ENCODE measurements around the gene ZNF329.

The ZNF329 gene

DNA sequence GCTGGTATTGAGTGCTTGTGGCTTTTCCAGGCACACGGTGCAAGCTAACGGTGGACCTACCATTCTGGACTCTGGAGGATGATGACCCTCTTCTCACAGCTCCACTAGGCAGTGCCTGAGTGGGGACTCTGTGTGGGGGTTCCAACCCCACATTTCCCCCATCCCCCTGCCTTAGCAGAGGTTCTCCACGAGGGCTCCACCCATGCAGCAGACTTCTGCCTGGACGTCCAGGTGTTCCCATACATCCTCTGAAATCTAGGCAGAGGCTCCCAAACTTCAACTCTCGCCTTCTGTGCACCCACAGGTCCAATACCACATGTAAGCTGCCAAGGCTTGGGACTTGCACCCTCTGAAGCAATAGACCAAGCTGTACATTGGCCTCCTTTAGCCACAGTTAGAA is 27.2 kb downstream of the ZNF329 start:
- H3K9ac ChIP-seq (ENCODE audit: low read depth in 1 of 2, low read length in 2 of 2): no peak overlapping the region
- peaks cover 64 to 75% of the 10 kb centered on the region in 2 donors for H3K9me3 ChIP-seq (ENCODE audit: control insufficient read depth in 2 of 2, low read length in 2 of 2)
- no peak overlapping the region for H3K4me3 ChIP-seq (ENCODE audit: low read length in 2 of 2)
- no peak overlapping the region for H3K27ac ChIP-seq (ENCODE audit: low read depth in 2 of 2, low read length in 2 of 2)
- peaks cover 10% of the 10 kb centered on the region in 2 donors for H3K36me3 ChIP-seq (ENCODE audit: control insufficient read depth in 2 of 2, insufficient read depth in 2 of 2, low read length in 2 of 2)
- no peaks in the 10 kb centered on the region for H3K27me3 ChIP-seq (ENCODE audit: control insufficient read depth in 2 of 2, insufficient read depth in 2 of 2, low read length in 2 of 2)
- no peaks in the 10 kb centered on the region for H3K4me1 ChIP-seq (ENCODE audit: control insufficient read depth in 2 of 2, insufficient read depth in 2 of 2, low read length in 2 of 2)

DNA sequence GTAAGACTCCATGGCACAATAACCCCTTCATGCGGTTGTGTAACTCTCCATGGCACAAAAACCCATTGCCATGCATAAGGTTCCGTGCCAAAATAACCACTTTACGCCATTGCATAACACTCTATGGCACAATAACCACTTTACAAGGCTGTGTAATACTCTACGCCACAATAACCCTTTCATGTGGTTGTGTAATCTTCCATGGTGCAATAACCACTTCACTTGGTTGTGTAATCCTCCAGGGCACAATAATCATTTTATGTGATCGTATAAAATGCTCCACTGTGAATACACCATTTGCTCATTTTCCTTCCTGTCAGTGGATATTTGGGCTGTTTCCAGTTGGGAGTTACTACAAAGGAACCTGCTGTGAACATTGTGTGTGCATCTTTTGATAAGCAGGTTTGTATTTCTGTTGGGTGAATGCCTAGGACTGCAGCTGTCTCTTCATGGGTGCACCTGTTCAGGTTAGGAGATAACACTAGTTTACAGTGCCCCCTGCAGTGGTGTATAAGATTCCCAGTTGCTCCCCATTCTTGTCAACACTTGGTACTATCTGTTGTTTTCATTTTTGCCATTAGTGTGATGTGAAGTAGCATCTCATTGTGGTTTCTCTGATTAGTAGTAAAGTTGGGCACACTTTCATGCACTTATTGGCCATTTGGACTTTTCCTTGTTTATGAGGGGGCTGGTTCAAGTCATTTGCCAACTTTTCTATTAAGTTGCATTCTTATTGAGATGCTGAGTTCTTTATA is 31.4 kb downstream of the ZNF329 start:
- Histone ChIP-seq H3K27ac (ENCODE audit: low read depth in 2 of 2, low read length in 2 of 2) (no peak overlapping the region), H3K9ac (ENCODE audit: low read depth in 1 of 2, low read length in 2 of 2) (no peak overlapping the region), H3K9me3 (ENCODE audit: control insufficient read depth in 2 of 2, low read length in 2 of 2) (peaks cover 43 to 58% of the 10 kb centered on the region in 2 donors), H3K4me3 (ENCODE audit: low read length in 2 of 2) (peak overlapping the region in 1 of 2 donors; percentile 28), H3K36me3 (ENCODE audit: control insufficient read depth in 2 of 2, insufficient read depth in 2 of 2, low read length in 2 of 2) (no peaks in the 10 kb centered on the region), H3K27me3 (ENCODE audit: control insufficient read depth in 2 of 2, insufficient read depth in 2 of 2, low read length in 2 of 2) (no peaks in the 10 kb centered on the region), H3K4me1 (ENCODE audit: control insufficient read depth in 2 of 2, insufficient read depth in 2 of 2, low read length in 2 of 2) (no peaks in the 10 kb centered on the region)

DNA sequence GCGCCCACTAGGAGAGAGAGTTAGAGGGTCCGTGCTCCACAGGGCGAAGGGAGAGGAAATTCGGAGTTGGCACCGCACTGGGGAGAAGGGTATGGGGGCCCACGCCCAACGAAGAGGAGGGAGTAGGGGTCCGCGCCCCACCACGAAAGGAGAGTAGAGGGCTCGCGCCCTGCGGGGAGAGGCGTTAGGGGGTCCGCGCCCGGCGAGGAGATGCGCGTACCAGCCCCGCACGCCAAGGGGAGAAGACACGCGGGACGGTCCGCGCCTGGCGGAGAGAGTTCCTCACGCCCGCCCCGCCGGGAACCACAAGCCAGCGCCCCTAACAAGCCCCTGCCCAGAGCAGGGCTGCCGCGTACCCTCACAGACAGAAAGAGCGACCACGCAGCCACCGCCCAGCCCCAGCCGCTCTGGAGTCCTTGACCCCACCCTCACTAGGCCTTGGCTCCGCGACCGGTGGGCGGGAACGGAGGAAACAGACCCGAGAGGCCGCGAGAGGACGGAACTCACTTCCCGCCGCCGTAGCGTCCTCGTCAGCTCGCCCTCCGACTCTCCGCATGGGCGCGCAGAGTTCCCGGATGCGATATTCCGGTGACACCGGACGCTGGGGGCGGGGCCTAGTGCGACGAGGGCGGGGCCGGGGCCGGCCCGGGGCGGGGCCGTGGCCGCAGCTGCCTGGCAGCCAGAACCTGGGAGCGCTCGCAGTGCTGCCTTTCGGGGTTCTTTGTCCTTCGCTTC is 32.6 kb downstream of the ZNF329 start:
- Histone ChIP-seq H3K27ac (ENCODE audit: low read depth in 2 of 2, low read length in 2 of 2) (no peak overlapping the region), H3K9ac (ENCODE audit: low read depth in 1 of 2, low read length in 2 of 2) (no peak overlapping the region), H3K4me3 (ENCODE audit: low read length in 2 of 2) (no peak overlapping the region), H3K4me1 (ENCODE audit: control insufficient read depth in 2 of 2, insufficient read depth in 2 of 2, low read length in 2 of 2) (no peaks in the 10 kb centered on the region), H3K36me3 (ENCODE audit: control insufficient read depth in 2 of 2, insufficient read depth in 2 of 2, low read length in 2 of 2) (no peaks in the 10 kb centered on the region), H3K9me3 (ENCODE audit: control insufficient read depth in 2 of 2, low read length in 2 of 2) (peaks cover 32 to 51% of the 10 kb centered on the region in 2 donors), H3K27me3 (ENCODE audit: control insufficient read depth in 2 of 2, insufficient read depth in 2 of 2, low read length in 2 of 2) (no peaks in the 10 kb centered on the region)

DNA sequence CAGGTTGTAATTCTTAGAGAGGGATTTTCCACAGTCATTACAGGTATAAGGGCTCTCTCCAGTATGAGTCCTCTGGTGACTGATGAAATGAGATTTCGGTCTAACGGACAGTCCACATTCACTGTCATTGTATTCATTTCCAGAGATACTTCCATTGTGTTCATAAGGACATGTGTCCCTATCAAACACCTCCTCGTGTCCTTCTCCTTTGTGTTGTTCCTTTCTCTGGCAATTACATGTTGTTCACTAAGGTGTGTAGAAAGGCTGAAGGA is 42.1 kb downstream of the ZNF329 start:
- Histone ChIP-seq H3K27ac (ENCODE audit: low read depth in 2 of 2, low read length in 2 of 2) (no peak overlapping the region), H3K9me3 (ENCODE audit: control insufficient read depth in 2 of 2, low read length in 2 of 2) (peaks cover 28 to 39% of the 10 kb centered on the region in 2 donors), H3K36me3 (ENCODE audit: control insufficient read depth in 2 of 2, insufficient read depth in 2 of 2, low read length in 2 of 2) (no peaks in the 10 kb centered on the region), H3K4me1 (ENCODE audit: control insufficient read depth in 2 of 2, insufficient read depth in 2 of 2, low read length in 2 of 2) (no peaks in the 10 kb centered on the region), H3K4me3 (ENCODE audit: low read length in 2 of 2) (no peak overlapping the region), H3K9ac (ENCODE audit: low read depth in 1 of 2, low read length in 2 of 2) (no peak overlapping the region), H3K27me3 (ENCODE audit: control insufficient read depth in 2 of 2, insufficient read depth in 2 of 2, low read length in 2 of 2) (no peaks in the 10 kb centered on the region)

DNA sequence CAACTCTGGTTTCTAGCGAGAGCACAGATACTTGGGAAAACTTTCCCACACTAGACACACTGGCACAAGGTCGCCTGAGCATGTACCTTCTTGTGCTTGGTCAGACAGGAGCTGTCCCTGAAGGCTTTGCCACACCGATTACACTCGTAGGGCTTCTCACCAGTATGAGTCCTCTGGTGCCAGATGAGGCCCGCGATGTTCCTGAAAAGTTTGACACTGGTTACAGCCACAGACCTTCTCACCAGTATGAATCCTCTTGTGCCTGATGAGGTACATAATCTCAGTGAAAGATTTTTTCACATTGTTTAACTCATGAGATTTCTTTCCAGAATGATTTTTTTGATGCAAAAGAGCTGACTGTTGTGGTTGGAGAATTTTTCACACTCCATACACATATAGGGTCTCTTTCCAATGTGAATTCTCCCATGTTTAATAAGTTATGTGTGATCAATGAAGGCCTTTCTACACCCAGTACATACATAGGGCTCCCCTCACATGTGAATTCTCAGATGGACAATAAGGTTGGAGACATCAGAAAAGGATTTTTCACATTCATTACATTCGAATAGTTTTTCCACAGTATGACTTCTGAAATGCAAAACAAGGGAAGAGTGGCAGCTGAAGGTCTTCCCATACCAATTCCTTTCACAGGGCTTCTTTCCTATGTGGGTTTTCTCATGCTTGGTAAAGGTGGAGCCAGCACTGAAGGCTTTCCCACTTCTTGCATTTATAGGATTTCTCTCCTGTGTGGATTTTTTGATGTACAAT is 42.6 kb downstream of the ZNF329 start:
- peaks cover 30 to 38% of the 10 kb centered on the region in 2 donors for H3K9me3 ChIP-seq (ENCODE audit: control insufficient read depth in 2 of 2, low read length in 2 of 2)
- no peaks in the 10 kb centered on the region for H3K27me3 ChIP-seq (ENCODE audit: control insufficient read depth in 2 of 2, insufficient read depth in 2 of 2, low read length in 2 of 2)

DNA sequence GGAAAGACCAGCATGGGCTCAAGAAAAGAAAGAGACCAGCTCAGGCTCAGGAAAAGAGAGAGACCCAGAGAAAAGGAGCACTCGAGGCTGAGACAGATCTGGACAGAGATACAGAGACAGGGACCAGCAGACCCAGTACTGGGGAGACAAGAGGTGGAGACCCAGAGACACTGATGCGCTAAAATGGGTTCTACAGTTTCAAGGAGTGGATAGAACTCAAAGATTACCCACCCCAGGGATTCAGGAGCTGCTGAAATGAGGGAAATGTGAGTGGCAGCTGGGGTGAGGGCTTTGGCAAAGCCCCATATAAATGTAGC is 51.9 kb downstream of the ZNF329 start:
- H3K4me1 ChIP-seq (ENCODE audit: control insufficient read depth in 2 of 2, insufficient read depth in 2 of 2, low read length in 2 of 2): peaks cover 5 to 8% of the 10 kb centered on the region in 2 donors
- H3K9me3 ChIP-seq (ENCODE audit: control insufficient read depth in 2 of 2, low read length in 2 of 2): peaks cover 6 to 8% of the 10 kb centered on the region in 2 donors
- H3K4me3 ChIP-seq (ENCODE audit: low read length in 2 of 2): peak overlapping the region; percentile 93 to 94
- peak overlapping the region; percentile 88 to 97 for H3K9ac ChIP-seq (ENCODE audit: low read depth in 1 of 2, low read length in 2 of 2)
- peaks cover 0 to 2% of the 10 kb centered on the region in 2 donors for H3K36me3 ChIP-seq (ENCODE audit: control insufficient read depth in 2 of 2, insufficient read depth in 2 of 2, low read length in 2 of 2)
- peak overlapping the region; percentile 80 to 94 for H3K27ac ChIP-seq (ENCODE audit: low read depth in 2 of 2, low read length in 2 of 2)
- H3K27me3 ChIP-seq (ENCODE audit: control insufficient read depth in 2 of 2, insufficient read depth in 2 of 2, low read length in 2 of 2): no peaks in the 10 kb centered on the region

More for the DNA sequence above, 42.6 kb downstream of the ZNF329 start:
- H3K36me3 ChIP-seq (ENCODE audit: control insufficient read depth in 2 of 2, insufficient read depth in 2 of 2, low read length in 2 of 2): no peaks in the 10 kb centered on the region
- H3K4me3 ChIP-seq (ENCODE audit: low read length in 2 of 2): no peak overlapping the region
- H3K4me1 ChIP-seq (ENCODE audit: control insufficient read depth in 2 of 2, insufficient read depth in 2 of 2, low read length in 2 of 2): no peaks in the 10 kb centered on the region
- H3K27ac ChIP-seq (ENCODE audit: low read depth in 2 of 2, low read length in 2 of 2): no peak overlapping the region
- no peak overlapping the region for H3K9ac ChIP-seq (ENCODE audit: low read depth in 1 of 2, low read length in 2 of 2)

DNA sequence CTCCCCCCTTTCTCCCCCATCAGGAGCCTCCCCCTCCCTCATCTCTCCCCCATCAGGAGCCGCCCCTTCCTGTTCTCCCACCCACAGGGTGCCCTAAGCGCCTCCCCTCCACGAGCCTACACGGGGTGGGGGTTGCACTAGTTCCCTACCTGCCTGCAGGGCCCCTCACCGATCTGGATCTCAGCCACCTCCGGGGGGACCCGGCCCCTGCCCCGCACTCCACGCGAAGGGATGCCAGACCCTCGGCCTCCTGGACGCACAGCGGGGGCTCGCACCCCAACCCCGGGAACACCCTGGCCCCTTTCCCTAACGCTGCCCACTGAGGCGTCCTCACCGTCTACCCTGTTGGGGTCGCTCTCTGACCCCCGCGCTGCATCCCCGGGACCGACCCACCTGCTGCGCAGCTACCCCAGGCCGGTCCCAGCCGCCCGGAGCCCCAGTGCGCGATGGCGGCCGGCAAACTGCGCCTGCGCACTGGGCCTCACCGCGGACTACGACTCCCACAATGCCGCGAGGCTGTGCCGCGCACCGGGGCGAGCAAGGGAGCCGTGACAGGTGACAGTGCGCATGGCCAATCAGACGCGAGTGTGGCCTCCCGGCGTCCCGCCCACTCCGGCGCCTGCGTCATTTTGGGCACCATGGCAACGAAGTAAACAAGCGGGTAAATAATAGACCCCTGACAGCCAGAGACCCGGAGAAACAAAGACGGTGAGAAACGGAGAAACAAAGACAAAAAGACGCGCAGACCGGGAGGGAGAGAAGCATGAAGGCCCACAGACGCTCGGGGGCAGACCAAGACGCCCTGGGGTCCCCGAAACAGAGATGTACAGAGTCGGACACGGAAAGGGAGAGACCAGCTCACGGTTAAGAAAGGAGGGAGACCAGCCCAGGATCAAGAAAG is 52.6 kb downstream of the ZNF329 start, which contains the start of gene ZSCAN18:
ZSCAN18 (minus strand) TSS at position 451 of the 901 bp plus-strand sequence. CDS start 7,964 bp downstream, outside the sequence.
- Histone ChIP-seq H3K4me3 (ENCODE audit: low read length in 2 of 2) (peak within 1 kb of the TSS; percentile 93 to 94), H3K9ac (ENCODE audit: low read depth in 1 of 2, low read length in 2 of 2) (peak within 1 kb of the TSS; percentile 88 to 97), H3K27me3 (ENCODE audit: control insufficient read depth in 2 of 2, insufficient read depth in 2 of 2, low read length in 2 of 2) (no peaks in the 10 kb centered on the region), H3K4me1 (ENCODE audit: control insufficient read depth in 2 of 2, insufficient read depth in 2 of 2, low read length in 2 of 2) (peaks cover 5 to 8% of the 10 kb centered on the region in 2 donors), H3K9me3 (ENCODE audit: control insufficient read depth in 2 of 2, low read length in 2 of 2) (peaks cover 3 to 6% of the 10 kb centered on the region in 2 donors), H3K27ac (ENCODE audit: low read depth in 2 of 2, low read length in 2 of 2) (peak within 1 kb of the TSS; percentile 81 to 94), H3K36me3 (ENCODE audit: control insufficient read depth in 2 of 2, insufficient read depth in 2 of 2, low read length in 2 of 2) (peaks cover 0 to 2% of the 10 kb centered on the region in 2 donors)

DNA sequence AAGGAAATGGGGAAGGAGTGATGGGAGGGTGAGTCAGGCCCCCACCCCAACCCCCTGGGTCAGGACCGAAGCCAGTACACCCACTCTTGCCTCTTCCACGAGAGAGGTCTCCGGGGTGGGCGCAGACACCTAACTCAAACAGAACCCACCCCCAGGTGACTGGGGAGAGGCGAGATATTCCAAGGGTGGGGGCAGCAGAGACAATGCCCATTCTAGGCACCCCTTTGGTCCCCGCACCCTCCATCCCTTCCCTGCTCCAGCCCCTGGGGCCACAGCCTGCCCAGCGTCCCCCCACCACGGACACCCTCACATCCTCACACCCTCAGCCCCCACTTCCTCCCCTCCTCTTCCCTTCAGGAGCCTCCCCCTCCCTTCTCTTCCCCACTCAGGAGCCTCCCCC is 53.2 kb downstream of the ZNF329 start:
- no peak overlapping the region for H3K27ac ChIP-seq (ENCODE audit: low read depth in 2 of 2, low read length in 2 of 2)
- peaks cover 5 to 8% of the 10 kb centered on the region in 2 donors for H3K4me1 ChIP-seq (ENCODE audit: control insufficient read depth in 2 of 2, insufficient read depth in 2 of 2, low read length in 2 of 2)
- no peaks in the 10 kb centered on the region for H3K27me3 ChIP-seq (ENCODE audit: control insufficient read depth in 2 of 2, insufficient read depth in 2 of 2, low read length in 2 of 2)
- H3K36me3 ChIP-seq (ENCODE audit: control insufficient read depth in 2 of 2, insufficient read depth in 2 of 2, low read length in 2 of 2): peaks cover 0 to 2% of the 10 kb centered on the region in 2 donors
- H3K9me3 ChIP-seq (ENCODE audit: control insufficient read depth in 2 of 2, low read length in 2 of 2): peaks cover under 1 to 4% of the 10 kb centered on the region in 2 donors
- peak overlapping the region in 1 of 2 donors; percentile 97 for H3K9ac ChIP-seq (ENCODE audit: low read depth in 1 of 2, low read length in 2 of 2)
- peak overlapping the region; percentile 63 to 94 for H3K4me3 ChIP-seq (ENCODE audit: low read length in 2 of 2)

DNA sequence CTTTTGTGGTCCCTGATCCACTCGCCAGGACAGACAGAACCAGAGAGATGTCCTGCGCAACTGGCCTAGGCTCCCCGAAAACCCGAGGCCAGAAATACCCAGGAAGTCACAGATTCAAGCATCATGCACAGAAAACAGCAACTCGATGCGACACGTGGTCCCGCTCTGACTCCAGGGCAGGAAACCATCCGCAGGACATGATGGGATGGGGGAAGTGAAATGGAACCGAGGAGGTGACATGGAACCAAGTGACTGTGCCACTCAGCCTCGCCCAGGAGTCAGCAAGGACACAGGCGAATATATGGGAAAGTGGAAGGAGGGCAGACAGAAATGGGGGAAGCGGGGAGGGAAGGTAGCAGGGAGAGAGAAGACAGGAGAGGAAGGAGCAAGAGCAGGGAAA is 53.7 kb downstream of the ZNF329 start:
- Histone ChIP-seq H3K4me3 (ENCODE audit: low read length in 2 of 2) (peak overlapping the region; percentile 63 to 94), H3K27me3 (ENCODE audit: control insufficient read depth in 2 of 2, insufficient read depth in 2 of 2, low read length in 2 of 2) (no peaks in the 10 kb centered on the region), H3K9ac (ENCODE audit: low read depth in 1 of 2, low read length in 2 of 2) (no peak overlapping the region), H3K36me3 (ENCODE audit: control insufficient read depth in 2 of 2, insufficient read depth in 2 of 2, low read length in 2 of 2) (peaks cover 0 to 2% of the 10 kb centered on the region in 2 donors), H3K4me1 (ENCODE audit: control insufficient read depth in 2 of 2, insufficient read depth in 2 of 2, low read length in 2 of 2) (peaks cover 5 to 8% of the 10 kb centered on the region in 2 donors), H3K9me3 (ENCODE audit: control insufficient read depth in 2 of 2, low read length in 2 of 2) (peaks cover 0 to 3% of the 10 kb centered on the region in 2 donors), H3K27ac (ENCODE audit: low read depth in 2 of 2, low read length in 2 of 2) (no peak overlapping the region)

All from mucosa of rectum (tissue), 2 donors.